Stromal cell of bone marrow (primary cell): ENCODE results near the gene TMPRSS2.
A peak's percentile ranks its signal among the peaks of the same experiment; 100 is the strongest.
"Not testable (repeated sequence)": the region's sequence is repeated elsewhere in the genome, so short reads cannot be mapped to it uniquely, and the experiment has no call there.

Source experiments
- DNase-seq: peaks from one replicate; pipeline ENCODE4 v3.0.0-alpha.2; 2012; ENCODE audit warnings: low read depth

Gene TMPRSS2

DNA sequence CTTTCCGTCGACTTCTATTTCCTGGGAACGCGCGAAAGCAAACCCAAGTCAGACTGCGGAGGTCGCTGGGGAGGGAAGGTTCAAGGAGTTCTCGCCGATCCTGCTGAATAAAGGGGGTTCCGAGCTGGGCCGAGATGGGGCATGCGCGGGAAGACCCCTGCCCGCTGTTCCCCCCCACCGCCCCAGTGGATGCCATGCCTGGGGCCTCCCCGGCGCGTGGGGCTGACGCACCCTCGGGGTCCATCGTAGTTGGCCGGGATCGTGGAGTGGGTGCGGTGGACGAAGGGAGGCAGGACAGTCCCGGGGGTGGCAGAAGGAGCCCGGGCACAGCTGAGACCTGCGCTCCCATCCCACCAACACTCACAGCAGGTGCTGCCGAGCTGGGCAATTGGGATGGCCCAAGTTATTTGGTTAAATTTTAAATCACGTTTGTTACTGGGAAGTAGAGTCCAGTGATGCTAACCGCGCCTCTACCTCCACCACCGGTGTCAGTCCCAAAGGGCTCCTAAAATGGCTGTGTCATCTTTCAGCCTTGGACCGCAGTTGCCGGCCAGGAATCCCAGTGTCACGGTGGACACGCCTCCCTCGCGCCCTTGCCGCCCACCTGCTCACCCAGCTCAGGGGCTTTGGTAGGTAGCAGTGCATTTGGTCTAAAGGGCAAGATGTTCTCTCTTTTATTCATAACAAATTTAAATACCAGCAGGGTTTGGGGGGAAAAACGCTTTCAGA lies 81.1 kb downstream of the TMPRSS2 start:
- DNase-seq: no peak

GRCh38 chr21:41425954-41426675 lies 81.8 kb downstream of the TMPRSS2 start, which contains the start of gene MX1:
Gene MX1 (plus strand): TSS chr21:41426239. CDS start chr21:41432071, 5,832 bp downstream.
- DNase-seq: no peak

- DNase-seq: no peak
Measured at GRCh38 chr21:41425588-41425953, 82.4 kb downstream of the TMPRSS2 start.

GRCh38 chr21:41423305-41423636 lies 84.7 kb downstream of the TMPRSS2 start:
- not testable (repeated sequence) for DNase-seq

DNA sequence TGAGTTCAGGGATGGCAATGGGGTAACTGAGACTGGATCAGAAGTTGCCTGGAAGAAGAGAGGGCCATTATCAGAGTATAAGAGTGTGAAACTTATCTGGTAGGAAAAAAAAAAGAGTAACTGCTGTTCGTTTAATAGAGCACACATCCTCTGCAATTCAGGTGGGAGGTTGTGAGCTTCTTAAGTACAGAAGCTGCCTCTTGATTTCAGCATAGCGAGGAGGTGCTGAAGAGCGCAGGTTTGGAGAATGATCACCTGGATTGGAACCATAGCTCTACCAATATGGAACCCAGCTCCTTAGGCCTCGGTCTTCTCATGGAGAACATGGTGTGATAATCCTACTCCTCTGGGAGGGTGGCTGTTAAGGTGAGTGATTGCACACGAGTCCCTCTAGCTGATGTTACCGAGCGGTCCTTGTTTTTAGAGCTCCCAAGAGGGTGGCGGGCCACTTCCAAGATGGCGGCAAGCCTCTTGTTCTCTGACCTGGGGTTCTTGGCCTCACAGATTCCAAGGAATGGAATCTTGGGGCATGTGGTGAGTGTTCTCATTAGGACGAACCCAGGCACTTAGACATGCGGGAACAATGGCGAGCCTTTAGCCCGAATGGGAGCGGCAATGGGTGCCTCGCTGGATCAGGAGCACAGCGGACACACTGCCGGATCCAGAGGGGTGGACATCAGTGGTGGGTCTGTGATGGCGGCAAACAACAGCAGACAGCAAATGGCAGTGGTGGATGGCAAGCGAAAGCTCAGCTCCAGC lies 85.2 kb downstream of the TMPRSS2 start:
- DNase-seq: no peak

DNA sequence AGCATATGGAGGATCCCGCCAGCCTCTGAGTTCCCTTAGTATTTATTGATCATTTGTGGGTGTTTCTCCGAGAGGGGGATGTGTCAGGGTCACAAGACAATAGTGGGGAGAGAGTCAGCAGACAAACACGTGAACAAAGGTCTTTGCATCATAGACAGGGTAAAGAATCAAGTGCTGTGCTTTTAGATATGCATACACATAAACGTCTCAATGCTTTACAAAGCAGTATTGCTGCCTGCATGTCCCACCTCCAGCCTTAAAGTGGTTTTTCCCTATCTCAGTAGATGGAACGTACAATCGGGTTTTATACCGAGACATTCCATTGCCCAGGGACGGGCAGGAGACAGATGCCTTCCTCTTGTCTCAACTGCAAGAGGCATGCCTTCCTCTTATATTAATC lies 87.0 kb downstream of the TMPRSS2 start:
- DNase-seq: not testable (repeated sequence)

- DNase-seq: peak; percentile 87
Measured at GRCh38 chr21:41419921-41420862, 87.8 kb downstream of the TMPRSS2 start.

GRCh38 chr21:41418956-41419680 lies 88.8 kb downstream of the TMPRSS2 start:
- no peak for DNase-seq

- DNase-seq: no peak
Measured at GRCh38 chr21:41418393-41418792, 89.6 kb downstream of the TMPRSS2 start.

DNA sequence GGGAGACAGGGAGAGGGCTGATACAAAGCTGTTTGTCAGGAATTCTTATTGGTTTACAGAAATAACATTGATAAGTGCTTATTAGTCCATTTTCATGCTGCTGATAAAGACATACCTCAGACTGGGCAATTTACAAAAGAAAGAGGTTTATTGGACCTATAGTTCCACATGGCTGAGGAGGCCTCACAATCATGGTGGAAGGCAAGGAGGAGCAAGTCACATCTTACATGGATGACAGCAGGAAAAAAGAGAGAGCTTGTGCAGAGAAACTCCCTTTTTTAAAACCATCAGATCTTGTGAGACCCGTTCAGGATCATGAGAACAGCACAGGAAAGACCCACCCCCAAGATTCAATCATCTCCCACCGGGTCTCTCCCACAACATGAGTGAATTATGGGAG lies 90.5 kb downstream of the TMPRSS2 start:
- DNase-seq: not testable (repeated sequence)
